Stimulated activated CD8-positive, alpha-beta memory T cell treated with anti-CD3 and anti-CD28 coated beads, Interleukin-2, amount 100 ng/mL, for 1 hour (primary cell): ENCODE data around the gene CEP152.

Experiments used
- DNase-seq, 2 donors: peaks; one replicate each; pipeline ENCODE4 v3.0.0-alpha.2; 2020; ENCODE audit warnings: low read depth in 2 of 2

CEP152 gene

GRCh38 chr15:48777645-48778330, 33.1 kb downstream of the CEP152 start:
- DNase-seq: no peak

GRCh38 chr15:48775546-48775945, 35.3 kb downstream of the CEP152 start:
- DNase-seq: no peak

GRCh38 chr15:48774484-48774883, 36.4 kb downstream of the CEP152 start:
- no peak for DNase-seq

- no peak for DNase-seq
Observed at GRCh38 chr15:48766196-48766595, 44.7 kb downstream of the CEP152 start.

- no peak for DNase-seq
Observed at GRCh38 chr15:48765022-48765421, 45.8 kb downstream of the CEP152 start.

- DNase-seq: no peak
Observed at GRCh38 chr15:48761393-48762158, 49.3 kb downstream of the CEP152 start.

- DNase-seq: no peak
Observed at GRCh38 chr15:48759921-48760320, 50.9 kb downstream of the CEP152 start.

GRCh38 chr15:48757661-48758060, 53.2 kb downstream of the CEP152 start:
- no peak for DNase-seq

GRCh38 chr15:48754011-48754410, 56.9 kb downstream of the CEP152 start:
- no peak for DNase-seq

GRCh38 chr15:48751595-48751994, 59.3 kb downstream of the CEP152 start:
- DNase-seq: no peak

GRCh38 chr15:48748535-48748934, 62.3 kb downstream of the CEP152 start:
- DNase-seq: no peak

GRCh38 chr15:48733615-48734014, 77.3 kb downstream of the CEP152 start:
- no peak for DNase-seq

GRCh38 chr15:48730506-48730905, 80.4 kb downstream of the CEP152 start:
- no peak for DNase-seq

GRCh38 chr15:48723969-48724368, 86.9 kb downstream of the CEP152 start:
- no peak for DNase-seq

- DNase-seq: no peak
Observed at GRCh38 chr15:48722764-48723661, 87.9 kb downstream of the CEP152 start.

- no peak for DNase-seq
Observed at GRCh38 chr15:48721061-48721810, 89.6 kb downstream of the CEP152 start.

- DNase-seq: no peak
Observed at GRCh38 chr15:48720646-48721045, 90.2 kb downstream of the CEP152 start.

GRCh38 chr15:48719668-48720067, 91.2 kb downstream of the CEP152 start:
- DNase-seq: no peak

GRCh38 chr15:48718646-48719045, 92.2 kb downstream of the CEP152 start:
- no peak for DNase-seq

GRCh38 chr15:48717458-48717857, 93.4 kb downstream of the CEP152 start:
- no peak for DNase-seq

- no peak for DNase-seq
Observed at GRCh38 chr15:48712546-48712945, 98.3 kb downstream of the CEP152 start.
